Body of pancreas (tissue), 4 donors: ENCODE results near the gene LCN15.

Experiments
- POLR2A ChIP-seq, 3 donors: fragments of 450-650 bp; IDR thresholded peaks; one replicate each; pipeline ENCODE4 v1.6.1; 2016; ENCODE audit warnings: antibody characterized with exemption in 3 of 3, mild to moderate bottlenecking in 2 of 3
- TF ChIP-seq, protein P1 (sequence below), 7 experiments: fragments of 450-650 bp in 4 of 7; fragments of 200-600 bp in 3 of 7; sonication (generic) in 3 of 7; IDR thresholded peaks; one replicate each; pipeline ENCODE4 v1.5.1; 2016 to 2019; ENCODE audit warnings: antibody characterized with exemption in 7 of 7

DNA sequence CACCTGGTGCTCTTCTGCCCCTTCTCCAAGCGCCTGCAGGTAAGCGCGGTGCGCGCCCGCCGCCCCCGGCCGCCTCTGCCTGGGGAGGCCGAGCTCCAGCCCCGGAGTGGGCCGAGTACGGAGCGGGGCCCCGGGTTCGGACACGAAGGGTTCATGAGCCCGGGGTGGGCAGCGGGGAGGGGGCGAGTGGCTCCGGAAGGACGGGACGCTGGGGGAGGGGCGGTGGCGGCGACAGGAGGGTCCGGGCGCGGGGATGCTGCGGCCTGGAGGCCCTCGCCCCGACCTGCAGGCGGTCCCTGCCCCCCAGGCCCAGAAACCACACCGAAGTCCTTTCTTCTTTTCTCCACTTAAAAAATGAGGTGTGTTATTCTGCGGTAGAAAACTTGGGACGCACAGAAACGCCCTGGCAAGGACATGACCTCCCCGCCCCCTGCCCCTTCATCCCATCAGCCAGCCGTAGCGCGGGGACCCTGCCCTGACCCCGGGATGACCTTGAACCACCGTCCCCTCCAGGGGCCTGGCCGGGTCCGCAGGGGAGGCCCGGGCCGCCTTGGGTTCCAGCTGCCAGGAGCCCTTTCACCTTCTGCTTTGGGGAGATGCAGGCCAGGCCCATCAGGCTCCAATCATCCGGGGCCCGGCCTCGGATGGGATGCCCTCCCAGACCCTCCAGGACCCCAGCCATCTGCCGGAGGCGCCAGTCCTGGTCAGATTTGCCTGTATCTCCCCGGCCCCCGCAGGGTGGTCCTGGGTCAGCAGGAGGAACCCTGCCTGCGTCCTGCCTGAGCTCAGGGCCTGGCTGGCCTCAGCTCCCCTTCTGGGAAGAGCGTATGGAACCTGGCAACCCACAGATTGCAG is 51.4 kb downstream of the LCN15 start:
- TF ChIP-seq, protein P1, sequence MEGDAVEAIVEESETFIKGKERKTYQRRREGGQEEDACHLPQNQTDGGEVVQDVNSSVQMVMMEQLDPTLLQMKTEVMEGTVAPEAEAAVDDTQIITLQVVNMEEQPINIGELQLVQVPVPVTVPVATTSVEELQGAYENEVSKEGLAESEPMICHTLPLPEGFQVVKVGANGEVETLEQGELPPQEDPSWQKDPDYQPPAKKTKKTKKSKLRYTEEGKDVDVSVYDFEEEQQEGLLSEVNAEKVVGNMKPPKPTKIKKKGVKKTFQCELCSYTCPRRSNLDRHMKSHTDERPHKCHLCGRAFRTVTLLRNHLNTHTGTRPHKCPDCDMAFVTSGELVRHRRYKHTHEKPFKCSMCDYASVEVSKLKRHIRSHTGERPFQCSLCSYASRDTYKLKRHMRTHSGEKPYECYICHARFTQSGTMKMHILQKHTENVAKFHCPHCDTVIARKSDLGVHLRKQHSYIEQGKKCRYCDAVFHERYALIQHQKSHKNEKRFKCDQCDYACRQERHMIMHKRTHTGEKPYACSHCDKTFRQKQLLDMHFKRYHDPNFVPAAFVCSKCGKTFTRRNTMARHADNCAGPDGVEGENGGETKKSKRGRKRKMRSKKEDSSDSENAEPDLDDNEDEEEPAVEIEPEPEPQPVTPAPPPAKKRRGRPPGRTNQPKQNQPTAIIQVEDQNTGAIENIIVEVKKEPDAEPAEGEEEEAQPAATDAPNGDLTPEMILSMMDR (IDR thresholded peaks at IDR 0.05) = no peak
- TF ChIP-seq POLR2A (IDR thresholded peaks at IDR 0.05) = no peak
